ENCODE data around the gene YIF1A. TPM values are rescaled to one million over a fixed set of nuclear protein-coding genes. Genes with fewer than 3 reads are reported as not detected.
A peak's percentile ranks its signal among the peaks of the same experiment; 100 is the strongest.

Gene YIF1A
- total RNA-seq, 6 donors from 2014 or later, result 25.1 to 107 (median 68.2) TPM

DNA sequence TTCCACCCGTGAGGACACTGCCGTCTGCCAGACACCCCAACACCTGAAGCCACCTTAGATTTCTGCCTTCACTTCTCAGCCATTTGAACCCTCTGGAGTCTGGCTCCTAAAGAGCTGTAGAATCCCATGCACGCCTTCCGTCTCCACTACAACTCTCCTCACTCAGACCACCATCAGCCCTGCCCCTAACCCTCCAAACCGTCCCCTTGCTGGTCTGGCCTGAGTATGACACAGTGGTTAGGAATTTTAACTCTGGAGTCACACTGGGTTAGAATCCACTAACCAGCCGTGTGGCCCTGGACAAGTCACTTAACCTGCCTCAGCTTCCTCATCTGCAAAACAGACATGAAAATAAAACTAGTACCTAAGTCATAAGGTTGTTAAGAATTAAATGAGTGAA is 7.9 kb downstream of the YIF1A start:
- Histone ChIP-seq H3K27me3 (no peaks in the 10 kb centered on the region), H3K36me3 (peaks cover 0 to 32% (median 19%) of the 10 kb centered on the region in 4 donors), H3K4me3 (no peak overlapping the region), H3K9me3 (no peaks in the 10 kb centered on the region), H3K4me1 (peaks cover 20 to 31% (median 20%) of the 10 kb centered on the region in 4 donors), H3K27ac (no peak overlapping the region)
- ATAC-seq (ENCODE audit: low FRiP score in 2 of 2) (no peak), DNase-seq (no peak)
- WGBS, 2 donors, result 87 to 88% methylated on average over 6 of the region's 6 CpGs
- TF ChIP-seq POLR2AphosphoS5 (IDR thresholded peaks at IDR 0.05) (no peak), EP300 (IDR thresholded peaks at IDR 0.05) (no peak), POLR2A (IDR thresholded peaks at IDR 0.05) (no peak)
- TF ChIP-seq, protein P1, sequence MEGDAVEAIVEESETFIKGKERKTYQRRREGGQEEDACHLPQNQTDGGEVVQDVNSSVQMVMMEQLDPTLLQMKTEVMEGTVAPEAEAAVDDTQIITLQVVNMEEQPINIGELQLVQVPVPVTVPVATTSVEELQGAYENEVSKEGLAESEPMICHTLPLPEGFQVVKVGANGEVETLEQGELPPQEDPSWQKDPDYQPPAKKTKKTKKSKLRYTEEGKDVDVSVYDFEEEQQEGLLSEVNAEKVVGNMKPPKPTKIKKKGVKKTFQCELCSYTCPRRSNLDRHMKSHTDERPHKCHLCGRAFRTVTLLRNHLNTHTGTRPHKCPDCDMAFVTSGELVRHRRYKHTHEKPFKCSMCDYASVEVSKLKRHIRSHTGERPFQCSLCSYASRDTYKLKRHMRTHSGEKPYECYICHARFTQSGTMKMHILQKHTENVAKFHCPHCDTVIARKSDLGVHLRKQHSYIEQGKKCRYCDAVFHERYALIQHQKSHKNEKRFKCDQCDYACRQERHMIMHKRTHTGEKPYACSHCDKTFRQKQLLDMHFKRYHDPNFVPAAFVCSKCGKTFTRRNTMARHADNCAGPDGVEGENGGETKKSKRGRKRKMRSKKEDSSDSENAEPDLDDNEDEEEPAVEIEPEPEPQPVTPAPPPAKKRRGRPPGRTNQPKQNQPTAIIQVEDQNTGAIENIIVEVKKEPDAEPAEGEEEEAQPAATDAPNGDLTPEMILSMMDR (IDR thresholded peaks at IDR 0.05), result no peak

DNA sequence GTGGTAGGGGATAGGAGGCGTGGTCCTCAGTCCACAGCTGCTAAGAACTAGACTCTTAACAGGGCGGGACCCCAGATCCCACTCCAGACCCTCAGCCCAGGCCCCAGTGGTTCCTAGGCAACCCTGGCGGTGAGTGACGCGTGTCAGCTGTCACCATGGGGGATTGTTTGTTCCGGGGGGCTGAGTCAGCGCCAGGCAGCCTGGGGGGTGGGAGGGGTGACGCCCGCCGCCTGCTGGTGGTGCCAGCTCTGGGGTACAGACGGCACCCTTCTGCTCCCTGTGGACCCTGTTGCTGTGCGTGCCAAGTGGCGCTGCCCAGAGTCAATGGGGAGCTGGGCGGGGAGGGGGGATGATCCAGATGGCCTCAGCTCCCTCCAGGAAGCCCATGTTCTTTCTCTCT is 8.5 kb downstream of the YIF1A start:
- no peaks in the 10 kb centered on the region for H3K27me3 ChIP-seq
- peaks cover 2 to 34% (median 22%) of the 10 kb centered on the region in 4 donors for H3K36me3 ChIP-seq
- peaks cover 20 to 31% (median 20%) of the 10 kb centered on the region in 4 donors for H3K4me1 ChIP-seq
- no peaks in the 10 kb centered on the region for H3K9me3 ChIP-seq
- TF ChIP-seq, protein P1 (IDR thresholded peaks at IDR 0.05), result no peak
- TF ChIP-seq POLR2AphosphoS5 (IDR thresholded peaks at IDR 0.05) (no peak), POLR2A (IDR thresholded peaks at IDR 0.05) (no peak), EP300 (IDR thresholded peaks at IDR 0.05) (no peak)
- H3K4me3 ChIP-seq, result no peak overlapping the region
- H3K27ac ChIP-seq, result no peak overlapping the region
- WGBS, 2 donors, result 93 to 100% methylated on average over 1 to 13 of the region's 14 CpGs
- DNase-seq (peak in 1 of 2 donors; percentile 78), ATAC-seq (ENCODE audit: low FRiP score in 2 of 2) (no peak)

DNA sequence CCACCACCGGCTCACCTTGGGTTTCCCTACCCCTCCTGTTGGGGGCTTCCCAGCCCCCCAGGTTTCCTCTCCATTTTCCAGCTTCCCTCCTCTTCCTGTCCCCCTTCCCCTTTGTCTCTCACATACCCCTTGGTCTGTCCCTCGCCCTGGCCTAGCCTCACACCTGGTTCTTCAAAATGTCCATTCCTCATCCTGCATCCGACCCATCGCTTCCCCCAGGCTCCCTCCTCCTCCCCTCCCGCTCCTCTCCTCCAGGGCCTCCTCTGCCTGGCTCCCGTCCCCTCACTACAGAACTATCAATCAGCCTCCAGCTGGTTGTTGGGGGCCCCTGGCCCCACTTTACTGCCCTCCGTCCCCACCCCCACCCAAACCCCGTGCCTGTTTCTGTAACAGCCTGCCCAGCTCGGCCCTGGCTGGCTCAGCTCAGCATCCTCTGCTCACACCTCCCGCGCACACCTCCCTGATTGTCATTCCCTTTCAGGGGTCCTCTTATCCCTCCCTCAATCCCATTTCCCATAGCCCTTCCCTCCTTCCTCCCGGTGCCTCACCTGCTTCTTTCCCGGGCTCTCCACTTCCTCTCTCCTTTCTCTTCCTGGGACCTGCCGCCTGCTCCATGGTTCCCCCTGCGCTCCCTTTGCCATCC is 9.7 kb downstream of the YIF1A start:
- Histone ChIP-seq H3K4me3 (no peak overlapping the region), H3K27me3 (no peaks in the 10 kb centered on the region), H3K36me3 (peaks cover 9 to 36% (median 30%) of the 10 kb centered on the region in 4 donors), H3K27ac (no peak overlapping the region), H3K9me3 (no peaks in the 10 kb centered on the region), H3K4me1 (peaks cover 20 to 31% (median 20%) of the 10 kb centered on the region in 4 donors)
- ATAC-seq (ENCODE audit: low FRiP score in 2 of 2), result no peak
- TF ChIP-seq POLR2AphosphoS5 (IDR thresholded peaks at IDR 0.05) (no peak), POLR2A (IDR thresholded peaks at IDR 0.05) (no peak), EP300 (IDR thresholded peaks at IDR 0.05) (no peak)
- TF ChIP-seq, protein P1 (IDR thresholded peaks at IDR 0.05), result no peak
- 73 to 76% methylated on average over 13 to 15 of the region's 15 CpGs for WGBS, 2 donors
- peak in 1 of 2 donors; percentile 20 for DNase-seq

DNA sequence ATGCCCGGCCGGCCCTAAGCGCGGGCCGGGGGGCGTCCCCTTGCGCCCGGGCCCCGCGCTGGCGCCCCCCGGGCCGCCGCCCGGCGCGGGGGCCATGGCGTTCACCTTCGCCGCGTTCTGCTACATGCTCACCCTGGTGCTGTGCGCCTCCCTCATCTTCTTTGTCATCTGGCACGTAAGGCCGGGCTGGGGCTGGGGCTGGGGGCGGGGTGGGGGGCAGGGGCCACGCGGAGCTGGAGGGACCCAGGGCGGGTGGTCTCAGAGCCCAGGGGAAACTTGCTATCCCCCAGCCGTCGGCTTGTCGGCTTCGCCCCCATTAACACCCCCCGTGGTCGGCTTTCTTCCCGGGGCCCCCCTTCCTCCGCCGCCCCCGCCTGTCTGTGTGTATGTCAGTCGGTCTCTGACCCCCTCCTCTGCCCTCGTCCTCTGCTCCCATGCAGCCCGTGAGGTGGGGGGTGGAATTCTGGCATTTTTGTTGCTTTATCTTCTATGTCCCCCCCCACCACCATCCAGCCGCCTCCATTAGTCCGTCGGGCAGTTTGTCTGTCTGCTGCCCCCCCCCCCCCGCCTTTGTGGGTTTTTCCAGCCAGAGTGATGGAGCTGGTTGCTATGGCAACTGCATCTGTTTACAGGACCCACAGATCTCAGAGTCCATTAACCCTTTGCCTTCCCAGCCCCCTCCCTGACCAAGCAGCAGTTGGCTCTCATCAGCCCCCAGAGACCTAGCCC is 10.4 kb downstream of the YIF1A start:
- DNase-seq (no peak), ATAC-seq (ENCODE audit: low FRiP score in 2 of 2) (no peak)
- Histone ChIP-seq H3K27ac (no peak overlapping the region), H3K9me3 (no peaks in the 10 kb centered on the region), H3K4me3 (peak overlapping the region in 3 of 4 donors; percentile 19 to 46 (median 37)), H3K4me1 (peaks cover 20 to 31% (median 20%) of the 10 kb centered on the region in 4 donors), H3K36me3 (peaks cover 11 to 38% (median 35%) of the 10 kb centered on the region in 4 donors), H3K27me3 (no peaks in the 10 kb centered on the region)
- TF ChIP-seq, protein P1 (IDR thresholded peaks at IDR 0.05), result no peak
- TF ChIP-seq POLR2A (IDR thresholded peaks at IDR 0.05) (no peak), EP300 (IDR thresholded peaks at IDR 0.05) (no peak), POLR2AphosphoS5 (IDR thresholded peaks at IDR 0.05) (no peak)
- WGBS, 2 donors, result 15 to 17% methylated on average over 7 to 14 of the region's 45 CpGs
